ENCODE results near the gene COL21A1. TPM values are rescaled to one million over a fixed set of nuclear protein-coding genes. Genes with fewer than 3 reads are reported as not detected.

Gene COL21A1
- total and polyA plus RNA-seq, 2 of the 4 experiments (the other 2 are of a cell fraction), result 0.05 TPM; not detected in 1

GRCh38 chr6:56230976-56231566 is 16.3 kb downstream of the COL21A1 start:
- CTCF ChIA-PET, result interaction anchor here (0.6 kb wide), 1 partner anchor 39 kb away, joined by 5 read pairs; no protein-coding TSS in a partner anchor
- Histone ChIP-seq H3K18ac (ENCODE audit: low read depth, low read length) (no peak overlapping the region), H2BK120ac (ENCODE audit: low read depth, low read length) (no peak overlapping the region), H3K9ac (ENCODE audit: low read depth, low read length) (no peak overlapping the region), H2AFZ (replicated peaks; ENCODE audit: low read length, poor library complexity) (no peak overlapping the region), H4K5ac (ENCODE audit: low read depth, low read length) (no peak overlapping the region), H4K91ac (ENCODE audit: insufficient read depth, low read depth, low read length) (no peak overlapping the region), H2AK5ac (ENCODE audit: low read depth, low read length) (no peak overlapping the region), H3K4me2 (ENCODE audit: low read depth, low read length) (no peak overlapping the region), H3K4me3 (ENCODE audit: insufficient read depth, low read depth, low read length) (no peak overlapping the region), H3K56ac (ENCODE audit: extremely low read depth, insufficient read depth, low read length) (no peak overlapping the region), H3K9me1 (ENCODE audit: insufficient read depth, low read length) (no peaks in the 10 kb centered on the region), H2BK15ac (ENCODE audit: low read depth, low read length) (no peak overlapping the region), H3K14ac (replicated peaks; ENCODE audit: low read depth, low read length) (no peak overlapping the region), H4K20me1 (ENCODE audit: insufficient read depth, low read length) (no peaks in the 10 kb centered on the region), H4K8ac (ENCODE audit: low read depth in 2 of 2, low read length in 2 of 2) (no peak overlapping the region), H2BK20ac (ENCODE audit: low read depth, low read length) (no peak overlapping the region), H3K4me1 (ENCODE audit: control insufficient read depth, insufficient read depth, low read length) (no peaks in the 10 kb centered on the region), H3K27ac (ENCODE audit: insufficient read depth, low read length) (no peak overlapping the region), H3K27me3 (ENCODE audit: control insufficient read depth, insufficient read depth, low read length) (no peaks in the 10 kb centered on the region), H3K23ac (ENCODE audit: low read depth, low read length) (no peak overlapping the region), H2BK5ac (ENCODE audit: low read depth, low read length, poor library complexity, severe bottlenecking) (no peak overlapping the region), H3K4ac (ENCODE audit: low read depth, low read length) (no peak overlapping the region), H2AK9ac (replicated peaks; ENCODE audit: low read depth, low read length, poor library complexity) (no peak overlapping the region), H3K79me1 (ENCODE audit: low read depth in 1 of 2, low read length in 2 of 2) (no peaks in the 10 kb centered on the region), H3K36me3 (ENCODE audit: control insufficient read depth, insufficient read depth, low read length) (no peaks in the 10 kb centered on the region), H3K9me3 (ENCODE audit: control insufficient read depth, insufficient read depth, low read length) (no peaks in the 10 kb centered on the region)
- BruUV-seq (replicated peaks), result no TSS peak
- DNase-seq, result no peak
- ATAC-seq (ENCODE audit: low read depth), result no peak
- dilution Hi-C loops (cut with HindIII; ENCODE audit: low sequenced_read_pairs, unreplicated experiment), result no loop called here
- intact Hi-C loops (cut with micrococcal nuclease), result no loop called here
- TF ChIP-seq NFE2L2 (IDR thresholded peaks at IDR 0.05; ENCODE audit: low read depth, low read length), result peak; percentile 20; the same call in 1 of the 2 replicates
- TF ChIP-seq MXI1 (IDR thresholded peaks at IDR 0.05; ENCODE audit: borderline replicate concordance, low read depth, low read length), result no peak
- in situ Hi-C loops (cut with MboI; ENCODE audit: low sequenced_read_pairs), result no loop called here
- WGBS, 2 experiments (ENCODE audit: extremely low coverage in 2 of 2, insufficient read length in 1 of 2), result no CpG with 5 or more reads among the region's 4 CpGs
- POLR2A ChIA-PET (ENCODE audit: unreplicated experiment), result no interaction called here

Measured in IMR-90 (cell line).